Neutrophil (primary cell): ENCODE results near the gene ESPNL.

Source experiments
- H3K27ac ChIP-seq: fragments of 200-600 bp; sonication (generic); 2 replicates; pipeline ENCODE4 v1.5.1; 2016; ENCODE audit warnings: mild to moderate bottlenecking, moderate library complexity
- H3K27me3 ChIP-seq: fragments of 200-600 bp; sonication (generic); 2 replicates; pipeline ENCODE4 v1.6.0; 2016; ENCODE audit warnings: mild to moderate bottlenecking
- H3K36me3 ChIP-seq: fragments of 200-600 bp; sonication (generic); 2 replicates; pipeline ENCODE4 v1.5.1; 2017
- H3K4me1 ChIP-seq, 2 experiments: fragments of 200-600 bp in 1 of 2; sonication (generic) in 1 of 2; 1 replicate in 1 of 2; 2 replicates in 1 of 2; pipeline versions ENCODE4 v1.5.1 to v1.6.1; 2013 to 2016; ENCODE audit warnings: low read depth in 1 of 2, low read length in 1 of 2, mild to moderate bottlenecking in 1 of 2, moderate library complexity in 1 of 2; ENCODE audit not compliant: control insufficient read depth in 1 of 2, insufficient read depth in 1 of 2
- H3K4me3 ChIP-seq, 2 experiments: fragments of 200-600 bp in 1 of 2; sonication (generic) in 1 of 2; 1 replicate in 1 of 2; 2 replicates in 1 of 2; pipeline ENCODE4 v1.5.1; 2013 to 2016; ENCODE audit warnings: low read depth in 1 of 2, low read length in 1 of 2, mild to moderate bottlenecking in 1 of 2, moderate library complexity in 1 of 2
- H3K9me3 ChIP-seq: fragments of 200-600 bp; sonication (generic); 2 replicates; pipeline ENCODE4 v1.5.1; 2016
- TF ChIP-seq, protein P1 (sequence below): fragments of 200-600 bp; sonication (generic); IDR thresholded peaks from 2 replicates; pipeline ENCODE4 v1.5.1; 2016; ENCODE audit warnings: antibody characterized with exemption

Gene ESPNL

DNA sequence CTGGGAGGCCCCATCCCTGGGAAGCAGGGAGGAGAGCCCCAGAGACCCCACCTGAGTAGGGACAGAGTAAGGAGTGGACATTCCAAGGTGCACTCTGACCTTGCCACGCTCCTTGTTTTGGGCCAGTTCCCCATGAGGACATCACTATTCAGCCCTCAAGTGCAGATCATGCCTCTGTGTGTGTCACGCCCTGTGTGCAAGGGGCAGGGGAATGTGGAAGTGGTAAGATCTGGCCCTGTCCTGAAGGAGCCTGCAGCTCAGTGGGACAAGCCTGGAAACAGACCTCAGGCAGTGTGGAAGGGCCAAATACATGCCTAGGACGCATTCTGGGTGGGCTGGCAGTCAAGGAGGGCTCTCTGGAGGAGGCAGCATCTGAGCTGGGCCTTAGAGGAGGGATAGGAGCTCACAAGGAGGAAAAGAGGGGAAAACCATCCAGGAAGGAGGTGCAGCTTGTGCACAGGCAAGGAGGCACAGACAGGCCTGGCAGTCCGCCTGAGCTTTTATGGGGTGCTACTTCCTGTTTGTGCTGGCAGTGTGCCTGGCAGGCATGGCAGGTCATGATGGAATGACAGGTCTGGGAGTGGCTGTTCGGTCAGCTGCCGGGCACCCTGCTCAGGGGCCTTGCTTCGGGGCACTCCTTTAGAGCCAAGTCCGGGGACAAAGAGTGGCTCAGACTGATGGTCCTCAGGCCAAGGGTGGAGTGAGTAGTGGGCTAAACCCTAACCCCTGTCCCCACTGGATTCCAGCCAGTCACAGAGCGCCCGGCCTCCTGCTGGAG, 41.6 kb downstream of the ESPNL start:
- Histone ChIP-seq H3K27ac (no peak overlapping the region), H3K4me1 (peaks cover 6 to 9% of the 10 kb centered on the region in 2 experiments), H3K4me3 (no peak overlapping the region), H3K27me3 (no peaks in the 10 kb centered on the region), H3K9me3 (no peaks in the 10 kb centered on the region), H3K36me3 (no peaks in the 10 kb centered on the region)
- TF ChIP-seq, protein P1, sequence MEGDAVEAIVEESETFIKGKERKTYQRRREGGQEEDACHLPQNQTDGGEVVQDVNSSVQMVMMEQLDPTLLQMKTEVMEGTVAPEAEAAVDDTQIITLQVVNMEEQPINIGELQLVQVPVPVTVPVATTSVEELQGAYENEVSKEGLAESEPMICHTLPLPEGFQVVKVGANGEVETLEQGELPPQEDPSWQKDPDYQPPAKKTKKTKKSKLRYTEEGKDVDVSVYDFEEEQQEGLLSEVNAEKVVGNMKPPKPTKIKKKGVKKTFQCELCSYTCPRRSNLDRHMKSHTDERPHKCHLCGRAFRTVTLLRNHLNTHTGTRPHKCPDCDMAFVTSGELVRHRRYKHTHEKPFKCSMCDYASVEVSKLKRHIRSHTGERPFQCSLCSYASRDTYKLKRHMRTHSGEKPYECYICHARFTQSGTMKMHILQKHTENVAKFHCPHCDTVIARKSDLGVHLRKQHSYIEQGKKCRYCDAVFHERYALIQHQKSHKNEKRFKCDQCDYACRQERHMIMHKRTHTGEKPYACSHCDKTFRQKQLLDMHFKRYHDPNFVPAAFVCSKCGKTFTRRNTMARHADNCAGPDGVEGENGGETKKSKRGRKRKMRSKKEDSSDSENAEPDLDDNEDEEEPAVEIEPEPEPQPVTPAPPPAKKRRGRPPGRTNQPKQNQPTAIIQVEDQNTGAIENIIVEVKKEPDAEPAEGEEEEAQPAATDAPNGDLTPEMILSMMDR, result no peak

GRCh38 chr2:238142382-238143205, 42.5 kb downstream of the ESPNL start:
- no peaks in the 10 kb centered on the region for H3K9me3 ChIP-seq
- H3K36me3 ChIP-seq, result no peaks in the 10 kb centered on the region
- peaks cover 0 to under 1% of the 10 kb centered on the region in 2 experiments for H3K4me1 ChIP-seq
- TF ChIP-seq, protein P1, result no peak
- H3K4me3 ChIP-seq, result no peak overlapping the region
- no peaks in the 10 kb centered on the region for H3K27me3 ChIP-seq
- no peak overlapping the region for H3K27ac ChIP-seq

GRCh38 chr2:238143239-238143951, 43.3 kb downstream of the ESPNL start:
- no peak overlapping the region for H3K27ac ChIP-seq
- H3K4me3 ChIP-seq, result no peak overlapping the region
- TF ChIP-seq, protein P1, result no peak

DNA sequence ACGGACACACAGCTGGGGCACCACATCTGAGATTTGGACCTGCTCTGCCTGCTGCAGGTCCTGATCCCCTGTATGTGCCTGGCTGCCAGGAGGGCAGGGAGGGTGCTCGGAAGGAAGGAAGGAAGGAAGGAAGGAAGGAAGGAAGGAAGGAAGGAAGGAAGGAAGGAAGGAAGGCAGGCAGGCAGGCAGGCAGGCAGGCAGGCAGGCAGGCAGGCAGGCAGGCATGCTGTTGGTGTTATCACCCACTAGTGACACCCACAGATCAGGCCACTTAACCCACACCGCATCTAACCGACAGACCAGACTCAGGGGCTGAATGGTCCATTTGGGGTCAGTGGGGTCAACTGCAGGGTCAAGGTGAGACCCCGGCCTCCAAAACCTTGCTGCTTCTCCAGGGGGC, 44.1 kb downstream of the ESPNL start:
- Histone ChIP-seq H3K9me3 (no peaks in the 10 kb centered on the region), H3K27me3 (no peaks in the 10 kb centered on the region), H3K27ac (no peak overlapping the region), H3K36me3 (no peaks in the 10 kb centered on the region), H3K4me3 (no peak overlapping the region), H3K4me1 (no peaks in the 10 kb centered on the region)
- TF ChIP-seq, protein P1, result no peak

More at GRCh38 chr2:238143239-238143951, 43.3 kb downstream of the ESPNL start:
- no peaks in the 10 kb centered on the region for H3K36me3 ChIP-seq
- H3K27me3 ChIP-seq, result no peaks in the 10 kb centered on the region
- no peaks in the 10 kb centered on the region for H3K9me3 ChIP-seq
- no peaks in the 10 kb centered on the region for H3K4me1 ChIP-seq

- Histone ChIP-seq H3K27me3 (no peaks in the 10 kb centered on the region), H3K4me3 (no peak overlapping the region), H3K4me1 (no peaks in the 10 kb centered on the region), H3K36me3 (no peaks in the 10 kb centered on the region), H3K27ac (no peak overlapping the region), H3K9me3 (no peaks in the 10 kb centered on the region)
- TF ChIP-seq, protein P1, result no peak
These were observed 44.9 kb downstream of the ESPNL start for GRCh38 chr2:238145046-238145445.
